ENCODE data around the gene PDE4DIP.
"Not testable (repeated sequence)": the region's sequence is repeated elsewhere in the genome, so short reads cannot be mapped to it uniquely, and the experiment has no call there.

- TF ChIP-seq YY1 (IDR thresholded peaks at IDR 0.05; ENCODE audit: insufficient read depth, insufficient read length); ZNF274 (IDR thresholded peaks at IDR 0.05; ENCODE audit: low read depth, low read length): not testable (repeated sequence)
Observed at GRCh38 chr1:148808929-148809283, 35.3 kb upstream of the PDE4DIP start.

All from NT2/D1 (cell line).